GM11168 (cell line): ENCODE measurements around the gene OR4D2.

Source experiments
- in situ Hi-C: fragments of 300-500 bp; cut with MboI; formaldehyde crosslinking; loops from one replicate; pipeline ENCODE4 v1.12.0; 2022; ENCODE audit warnings: low sequenced_read_pairs; ENCODE audit not compliant: unreplicated experiment

Gene OR4D2

GRCh38 chr17:58170622-58171021 lies 3.8 kb downstream of the OR4D2 start:
- in situ Hi-C loops, result no loop called here

GRCh38 chr17:58172369-58173071 lies 5.7 kb downstream of the OR4D2 start:
- in situ Hi-C loops, result no loop called here

DNA sequence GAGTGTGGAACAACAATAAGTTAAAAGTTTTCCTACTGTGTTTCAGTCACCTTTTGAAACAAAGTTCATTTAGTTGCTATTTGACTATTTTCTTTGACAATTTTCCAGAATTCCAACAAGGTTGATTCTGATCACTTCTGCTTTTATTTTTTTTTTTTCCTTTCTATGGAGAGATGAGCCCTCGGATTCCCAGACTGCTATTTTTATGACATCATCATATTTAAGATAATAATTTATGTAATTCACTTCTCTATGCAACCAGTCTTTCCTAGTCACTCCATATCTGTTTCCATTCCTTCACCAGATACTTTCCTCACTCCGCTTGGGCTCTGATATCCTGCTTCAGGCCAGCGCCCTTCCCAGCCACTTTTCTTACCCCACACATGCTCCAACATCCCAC lies 8.1 kb downstream of the OR4D2 start:
- in situ Hi-C loops, result no loop called here

- in situ Hi-C loops, result no loop called here
These were observed 9.4 kb downstream of the OR4D2 start for GRCh38 chr17:58176200-58176599.

DNA sequence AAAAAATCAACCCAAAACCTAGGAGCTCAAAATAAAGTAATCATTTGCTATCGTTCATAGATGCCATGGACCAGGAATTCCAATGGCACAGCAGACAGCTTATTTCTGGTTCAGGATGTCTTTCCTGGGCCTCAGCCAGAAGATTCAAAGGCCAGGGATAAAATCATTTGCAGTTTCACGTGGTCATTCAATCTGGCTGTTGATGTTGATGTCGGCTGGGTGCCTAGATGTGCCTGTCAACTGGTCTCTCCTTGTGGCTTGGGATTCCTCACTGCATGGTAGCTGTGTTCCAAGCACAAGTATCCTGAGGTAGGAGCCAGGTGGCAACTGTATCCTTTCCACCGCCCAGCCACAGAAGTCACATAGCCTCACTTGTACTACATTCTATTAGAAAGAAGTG lies 15.0 kb downstream of the OR4D2 start:
- in situ Hi-C loops, result no loop called here

GRCh38 chr17:58183514-58183913 lies 16.7 kb downstream of the OR4D2 start:
- in situ Hi-C loops, result no loop called here

DNA sequence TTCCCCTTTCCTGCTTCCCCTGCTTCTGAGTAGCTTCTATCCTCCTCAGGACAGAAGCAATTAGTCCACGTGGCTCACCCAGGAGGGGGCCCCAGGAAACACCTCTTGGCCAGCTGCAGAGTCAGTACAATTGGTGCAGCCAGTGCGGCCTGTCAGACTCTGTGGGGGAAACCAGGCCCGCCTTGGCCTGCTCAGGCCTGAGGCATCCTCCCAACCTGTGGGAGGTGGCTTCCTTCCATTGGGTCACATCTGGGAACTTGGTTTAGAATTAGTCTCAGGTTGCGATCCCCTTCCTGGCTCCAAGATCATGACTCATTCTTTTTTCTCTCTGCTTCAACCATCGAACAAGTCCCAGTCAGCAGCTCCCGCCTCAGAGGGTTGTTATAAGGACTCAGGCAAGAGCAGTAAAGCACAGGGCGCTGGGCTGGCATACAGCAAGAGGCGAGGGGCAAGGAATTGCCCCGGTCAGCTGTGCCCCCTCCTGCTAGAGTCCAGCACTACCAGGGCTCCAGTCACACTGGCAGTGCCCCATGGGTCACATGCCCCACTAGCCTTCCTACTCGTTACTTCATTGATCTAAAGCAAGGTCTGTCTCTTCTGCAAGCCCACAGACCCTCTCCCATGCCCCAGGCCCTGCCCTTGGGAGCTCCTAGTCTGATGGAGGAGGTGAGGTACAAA lies 17.7 kb downstream of the OR4D2 start:
- in situ Hi-C loops, result no loop called here

DNA sequence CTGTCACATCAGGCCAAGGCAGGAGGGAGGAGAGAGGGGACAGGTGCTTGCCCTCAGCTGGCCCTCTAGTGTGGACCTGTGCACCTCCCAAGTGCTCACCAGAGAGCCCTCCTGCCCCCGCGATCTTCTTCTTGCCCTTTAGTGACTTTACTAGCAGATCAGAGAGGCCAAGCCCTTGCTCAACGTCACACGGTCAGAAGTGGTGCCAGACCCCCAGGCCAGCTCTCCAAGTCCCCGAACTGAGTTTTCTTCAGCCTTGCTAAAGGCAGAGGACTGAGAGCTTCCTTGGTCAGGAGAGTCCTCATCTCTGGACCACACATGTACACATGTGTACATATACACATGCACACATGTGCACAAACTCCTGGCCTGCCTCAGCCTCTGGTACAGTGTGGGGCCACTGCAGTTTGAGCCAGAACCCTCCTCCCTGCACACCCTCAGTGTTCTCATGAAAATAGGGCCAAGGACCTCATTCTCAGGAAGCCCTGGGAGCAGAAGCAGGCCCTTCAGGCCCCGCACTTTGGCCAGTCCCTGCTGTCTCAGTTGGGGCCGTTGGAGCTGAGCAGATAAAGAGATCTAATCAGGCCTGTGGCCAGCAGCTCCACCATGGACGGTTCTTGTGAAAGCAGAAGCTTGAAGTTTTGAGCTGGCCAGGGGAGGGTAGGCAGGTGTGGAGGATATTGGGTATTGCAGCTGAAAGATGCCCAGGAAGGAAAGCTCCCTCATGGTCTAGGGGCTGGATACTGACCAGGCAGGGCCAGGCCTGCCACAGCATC lies 18.4 kb downstream of the OR4D2 start:
- in situ Hi-C loops, result no loop called here

DNA sequence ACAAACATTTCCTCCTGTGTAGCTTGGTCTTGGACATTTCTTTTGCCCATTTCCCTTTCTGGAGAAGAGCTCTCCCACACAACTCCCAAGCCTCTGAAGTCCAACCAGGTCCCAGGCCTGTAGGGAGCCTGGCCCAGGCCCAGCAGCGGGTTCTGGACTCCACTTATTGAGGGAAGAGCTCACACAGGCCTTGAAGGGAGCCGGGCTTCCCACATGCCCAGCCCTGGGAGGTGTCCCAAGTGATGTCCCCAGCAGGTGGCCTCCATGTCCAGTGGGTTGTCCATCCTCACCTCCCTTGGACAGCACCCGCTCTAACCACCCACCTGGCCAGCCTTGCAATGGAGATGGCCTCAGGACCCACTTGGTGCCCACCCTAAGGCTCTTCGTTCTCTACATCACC lies 19.8 kb downstream of the OR4D2 start:
- in situ Hi-C loops, result no loop called here

- in situ Hi-C loops, result no loop called here
These were observed 20.3 kb downstream of the OR4D2 start for GRCh38 chr17:58187063-58187462.

- in situ Hi-C loops, result no loop called here
These were observed 20.9 kb downstream of the OR4D2 start for GRCh38 chr17:58187675-58188074.

GRCh38 chr17:58189436-58190146 lies 22.8 kb downstream of the OR4D2 start:
- in situ Hi-C loops, result no loop called here

GRCh38 chr17:58191241-58191896 lies 24.6 kb downstream of the OR4D2 start:
- in situ Hi-C loops, result no loop called here

GRCh38 chr17:58192612-58193011 lies 25.8 kb downstream of the OR4D2 start, which contains the start of gene EPX:
Gene EPX (plus strand): TSS chr17:58192726. CDS start chr17:58192847, 121 bp downstream.
- in situ Hi-C loops, result no loop called here

GRCh38 chr17:58193641-58194255 lies 27.0 kb downstream of the OR4D2 start:
- in situ Hi-C loops, result no loop called here

GRCh38 chr17:58195518-58196123 lies 28.8 kb downstream of the OR4D2 start:
- in situ Hi-C loops, result no loop called here

- in situ Hi-C loops, result no loop called here
These were observed 29.8 kb downstream of the OR4D2 start for GRCh38 chr17:58196610-58197009.

DNA sequence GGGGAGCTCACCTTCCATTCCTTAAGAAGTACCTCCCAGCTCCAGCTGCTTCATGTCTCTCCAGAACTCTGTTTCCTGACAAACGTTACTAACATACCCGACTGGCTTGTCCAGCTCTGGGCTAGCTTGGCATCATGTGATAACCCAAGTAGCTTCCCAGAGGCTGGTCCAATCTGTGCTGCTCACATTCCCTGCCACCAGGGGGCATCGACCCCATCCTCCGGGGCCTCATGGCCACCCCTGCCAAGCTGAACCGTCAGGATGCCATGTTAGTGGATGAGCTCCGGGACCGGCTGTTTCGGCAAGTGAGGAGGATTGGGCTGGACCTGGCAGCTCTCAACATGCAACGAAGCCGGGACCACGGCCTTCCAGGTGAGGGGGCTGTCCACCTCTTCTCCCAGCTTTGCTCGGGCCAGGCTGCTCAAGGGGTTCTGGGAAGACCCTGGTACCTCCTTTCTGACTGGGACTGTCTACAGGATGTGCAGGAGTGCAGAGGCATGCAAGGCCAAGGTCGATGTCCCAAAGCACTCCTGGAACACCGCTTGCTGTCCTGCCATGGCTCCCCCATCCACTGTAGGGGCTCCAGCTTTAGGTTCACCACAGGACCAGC lies 33.3 kb downstream of the OR4D2 start:
- in situ Hi-C loops, result no loop called here

- in situ Hi-C loops, result no loop called here
These were observed 36.1 kb downstream of the OR4D2 start for GRCh38 chr17:58202859-58203258.
